ENCODE data around the gene KRTAP23-1. TPM values are rescaled to one million over a fixed set of nuclear protein-coding genes. Genes with fewer than 3 reads are reported as not detected.

KRTAP23-1 gene
- total and polyA plus RNA-seq, 2 of the 4 experiments (the other 2 are of a cell fraction) = not detected

- no peak overlapping the region for H3K14ac ChIP-seq (replicated peaks; ENCODE audit: low read depth, low read length)
- H3K56ac ChIP-seq (ENCODE audit: extremely low read depth, insufficient read depth, low read length) = no peak overlapping the region
- H3K4ac ChIP-seq (ENCODE audit: low read depth, low read length) = no peak overlapping the region
- no peak overlapping the region for H3K27ac ChIP-seq (ENCODE audit: insufficient read depth, low read length)
- no peaks in the 10 kb centered on the region for H3K27me3 ChIP-seq (ENCODE audit: control insufficient read depth, insufficient read depth, low read length)
- H3K9me3 ChIP-seq (ENCODE audit: control insufficient read depth, insufficient read depth, low read length) = peaks cover 13% of the 10 kb centered on the region
- H2AK9ac ChIP-seq (replicated peaks; ENCODE audit: low read depth, low read length, poor library complexity) = no peak overlapping the region
- intact Hi-C loops (cut with micrococcal nuclease) = no loop called here
- ChIA-PET CTCF (no interaction called here), POLR2A (ENCODE audit: unreplicated experiment) (no interaction called here)
- H4K5ac ChIP-seq (ENCODE audit: low read depth, low read length) = no peak overlapping the region
- H2BK15ac ChIP-seq (ENCODE audit: low read depth, low read length) = no peak overlapping the region
- H3K4me1 ChIP-seq (ENCODE audit: control insufficient read depth, insufficient read depth, low read length) = no peaks in the 10 kb centered on the region
- BruUV-seq (replicated peaks) = no TSS peak
- H3K4me2 ChIP-seq (ENCODE audit: low read depth, low read length) = no peak overlapping the region
- no peak for DNase-seq
- WGBS, 2 experiments (ENCODE audit: extremely low coverage in 2 of 2, insufficient read length in 1 of 2) = no CpG with 5 or more reads among the region's 2 CpGs
- no peak overlapping the region for H4K91ac ChIP-seq (ENCODE audit: insufficient read depth, low read depth, low read length)
- H3K9me1 ChIP-seq (ENCODE audit: insufficient read depth, low read length) = no peaks in the 10 kb centered on the region
- in situ Hi-C loops (cut with MboI; ENCODE audit: low sequenced_read_pairs) = no loop called here
- no peak overlapping the region for H2BK20ac ChIP-seq (ENCODE audit: low read depth, low read length)
- H2AK5ac ChIP-seq (ENCODE audit: low read depth, low read length) = no peak overlapping the region
- H2BK120ac ChIP-seq (ENCODE audit: low read depth, low read length) = no peak overlapping the region
- no peak for TF ChIP-seq RCOR1 (IDR thresholded peaks at IDR 0.05; ENCODE audit: insufficient replicate concordance, low read length)
- no peak for TF ChIP-seq SMC3 (IDR thresholded peaks at IDR 0.05; ENCODE audit: low read depth, low read length)
- TF ChIP-seq BHLHE40 (IDR thresholded peaks at IDR 0.05; ENCODE audit: low read depth, low read length) = no peak
- TF ChIP-seq RAD21 (IDR thresholded peaks at IDR 0.05; ENCODE audit: low read length) = no peak
- TF ChIP-seq MAFK (IDR thresholded peaks at IDR 0.05; ENCODE audit: low read depth, low read length) = no peak
- no peak for TF ChIP-seq MAZ (IDR thresholded peaks at IDR 0.05; ENCODE audit: borderline replicate concordance, low read depth, low read length)
- no peak for TF ChIP-seq CTCF (conservative IDR thresholded peaks at IDR 0.05; ENCODE audit: low read depth, low read length)
- no peak for TF ChIP-seq USF2 (IDR thresholded peaks at IDR 0.05; ENCODE audit: low read depth, low read length)
- TF ChIP-seq, protein P1, sequence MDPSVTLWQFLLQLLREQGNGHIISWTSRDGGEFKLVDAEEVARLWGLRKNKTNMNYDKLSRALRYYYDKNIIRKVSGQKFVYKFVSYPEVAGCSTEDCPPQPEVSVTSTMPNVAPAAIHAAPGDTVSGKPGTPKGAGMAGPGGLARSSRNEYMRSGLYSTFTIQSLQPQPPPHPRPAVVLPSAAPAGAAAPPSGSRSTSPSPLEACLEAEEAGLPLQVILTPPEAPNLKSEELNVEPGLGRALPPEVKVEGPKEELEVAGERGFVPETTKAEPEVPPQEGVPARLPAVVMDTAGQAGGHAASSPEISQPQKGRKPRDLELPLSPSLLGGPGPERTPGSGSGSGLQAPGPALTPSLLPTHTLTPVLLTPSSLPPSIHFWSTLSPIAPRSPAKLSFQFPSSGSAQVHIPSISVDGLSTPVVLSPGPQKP (IDR thresholded peaks at IDR 0.05; ENCODE audit: borderline replicate concordance, low read depth, low read length) = no peak
- TF ChIP-seq NFE2L2 (IDR thresholded peaks at IDR 0.05; ENCODE audit: low read depth, low read length) = no peak
- no peak for TF ChIP-seq POLR2A (IDR thresholded peaks at IDR 0.05; ENCODE audit: low read depth, low read length)
- TF ChIP-seq CEBPB (IDR thresholded peaks at IDR 0.05; ENCODE audit: low read depth, low read length) = no peak
- no peak for TF ChIP-seq RFX5 (IDR thresholded peaks at IDR 0.05; ENCODE audit: low read depth, low read length)
- no peak for TF ChIP-seq CHD1 (IDR thresholded peaks at IDR 0.05; ENCODE audit: low read depth, low read length)
- no peak for TF ChIP-seq FOS (IDR thresholded peaks at IDR 0.05; ENCODE audit: low read depth, low read length)
- no peak for TF ChIP-seq MXI1 (IDR thresholded peaks at IDR 0.05; ENCODE audit: borderline replicate concordance, low read depth, low read length)
- H3K18ac ChIP-seq (ENCODE audit: low read depth, low read length) = no peak overlapping the region
- H4K8ac ChIP-seq (ENCODE audit: low read depth in 2 of 2, low read length in 2 of 2) = no peak overlapping the region
- no peak overlapping the region for H3K9ac ChIP-seq (ENCODE audit: low read depth, low read length)
- ATAC-seq (ENCODE audit: low read depth) = no peak
- H3K79me1 ChIP-seq (ENCODE audit: low read depth in 1 of 2, low read length in 2 of 2) = no peaks in the 10 kb centered on the region
- dilution Hi-C loops (cut with HindIII; ENCODE audit: low sequenced_read_pairs, unreplicated experiment) = no loop called here
- H3K23ac ChIP-seq (ENCODE audit: low read depth, low read length) = no peak overlapping the region
- no peak overlapping the region for H3K4me3 ChIP-seq (ENCODE audit: insufficient read depth, low read depth, low read length)
- no peaks in the 10 kb centered on the region for H3K36me3 ChIP-seq (ENCODE audit: control insufficient read depth, insufficient read depth, low read length)
- no peak overlapping the region for H2BK5ac ChIP-seq (ENCODE audit: low read depth, low read length, poor library complexity, severe bottlenecking)
- no peaks in the 10 kb centered on the region for H4K20me1 ChIP-seq (ENCODE audit: insufficient read depth, low read length)
- no peak overlapping the region for H2AFZ ChIP-seq (replicated peaks; ENCODE audit: low read length, poor library complexity)
Measured at GRCh38 chr21:30336596-30336995, 11.8 kb downstream of the KRTAP23-1 start.
